Trophoblast cell (in vitro differentiated cells and primary cell): ENCODE measurements around the gene NOTCH3.

Experiments
- DNase-seq, 2 donors: peaks; one replicate each; pipeline ENCODE4 v3.0.0-alpha.2; 2016
- H2AFZ ChIP-seq: 2 replicates; pipeline ENCODE4 v1.6.1; 2013; ENCODE audit warnings: low read length, moderate library complexity, mild to moderate bottlenecking; ENCODE audit not compliant: insufficient read depth, poor library complexity
- H2AK5ac ChIP-seq: 2 replicates; pipeline ENCODE4 v1.6.1; 2013; ENCODE audit warnings: mild to moderate bottlenecking, low read length
- H2BK120ac ChIP-seq: 2 replicates; pipeline ENCODE4 v1.6.1; 2013; ENCODE audit warnings: low read length, mild to moderate bottlenecking, moderate library complexity; ENCODE audit not compliant: insufficient read depth, poor library complexity
- H2BK12ac ChIP-seq: 2 replicates; pipeline ENCODE4 v1.6.1; 2013; ENCODE audit warnings: mild to moderate bottlenecking, low read length, moderate library complexity
- H2BK5ac ChIP-seq: 2 replicates; pipeline ENCODE4 v1.6.1; 2013; ENCODE audit warnings: low read length, low read depth, moderate library complexity, mild to moderate bottlenecking; ENCODE audit not compliant: poor library complexity
- H3K14ac ChIP-seq: 2 replicates; pipeline ENCODE4 v1.6.1; 2013; ENCODE audit warnings: mild to moderate bottlenecking, low read length
- H3K18ac ChIP-seq: 2 replicates; pipeline ENCODE4 v1.6.1; 2013; ENCODE audit warnings: mild to moderate bottlenecking, low read length
- H3K23ac ChIP-seq: 2 replicates; pipeline ENCODE4 v1.6.1; 2013; ENCODE audit warnings: low read length
- H3K27ac ChIP-seq: 2 replicates; pipeline ENCODE4 v1.5.1; 2013; ENCODE audit warnings: low read depth, mild to moderate bottlenecking, inconsistent platforms, low read length, moderate library complexity
- H3K27me3 ChIP-seq: 2 replicates; pipeline ENCODE4 v1.6.1; 2013; ENCODE audit warnings: inconsistent platforms, mild to moderate bottlenecking, low read length, moderate library complexity; ENCODE audit not compliant: insufficient read depth
- H3K36me3 ChIP-seq, 2 experiments: 1 replicate in 1 of 2; 2 replicates in 1 of 2; pipeline ENCODE4 v1.6.1; 2013; ENCODE audit warnings: low read length in 2 of 2, mild to moderate bottlenecking in 2 of 2, moderate library complexity in 1 of 2; ENCODE audit not compliant: insufficient read depth in 2 of 2, control insufficient read depth in 1 of 2
- H3K4ac ChIP-seq: 2 replicates; pipeline ENCODE4 v1.6.1; 2013; ENCODE audit warnings: low read depth, mild to moderate bottlenecking, low read length, moderate library complexity
- H3K4me1 ChIP-seq, 2 experiments: 1 replicate in 1 of 2; 2 replicates in 1 of 2; pipeline ENCODE4 v1.6.1; 2013; ENCODE audit warnings: low read length in 2 of 2, mild to moderate bottlenecking in 2 of 2, moderate library complexity in 1 of 2; ENCODE audit not compliant: insufficient read depth in 2 of 2, control insufficient read depth in 1 of 2
- H3K4me2 ChIP-seq: 2 replicates; pipeline ENCODE4 v1.6.1; 2013; ENCODE audit warnings: inconsistent platforms, mild to moderate bottlenecking, low read length, moderate library complexity
- H3K4me3 ChIP-seq: 2 replicates; pipeline ENCODE4 v1.5.1; 2013; ENCODE audit warnings: mild to moderate bottlenecking, low read depth, low read length, inconsistent platforms
- H3K79me1 ChIP-seq: one replicate; pipeline ENCODE4 v1.6.1; 2013; ENCODE audit warnings: low read length
- H3K79me2 ChIP-seq: 2 replicates; pipeline ENCODE4 v1.6.1; 2013; ENCODE audit warnings: low read length, mild to moderate bottlenecking; ENCODE audit not compliant: control insufficient read depth, insufficient read depth, poor library complexity
- H3K9ac ChIP-seq: 2 replicates; pipeline ENCODE4 v1.6.1; 2013; ENCODE audit warnings: mild to moderate bottlenecking, low read length
- H3K9me3 ChIP-seq: 2 replicates; pipeline ENCODE4 v1.6.1; 2013; ENCODE audit warnings: low read depth, mild to moderate bottlenecking, control low read depth, inconsistent platforms, low read length; ENCODE audit not compliant: insufficient read depth
- H4K12ac ChIP-seq: 2 replicates; pipeline ENCODE4 v1.6.1; 2013; ENCODE audit warnings: low read depth, mild to moderate bottlenecking, low read length, moderate library complexity
- H4K8ac ChIP-seq: 2 replicates; pipeline ENCODE4 v1.6.1; 2013; ENCODE audit warnings: low read depth, mild to moderate bottlenecking, low read length, moderate library complexity
- H4K91ac ChIP-seq: one replicate; pipeline ENCODE4 v1.6.1; 2013; ENCODE audit warnings: low read depth, mild to moderate bottlenecking, low read length, moderate library complexity
- WGBS: extraction: QIAGEN DNeasy Blood & Tissue Kit; methylation state at CpG from one replicate; pipeline ENCODE4 v1.1.7; 2013; ENCODE audit warnings: missing lambda C conversion rate; ENCODE audit not compliant: insufficient read length, insufficient coverage; ENCODE audit errors: extremely low coverage; 5-methylcytosine and 5-hydroxymethylcytosine counted together

Gene NOTCH3

GRCh38 chr19:15177269-15178116, 23.3 kb downstream of the NOTCH3 start:
- H3K79me1 ChIP-seq, result no peaks in the 10 kb centered on the region
- no peak overlapping the region for H3K9ac ChIP-seq
- peaks cover 56 to 57% of the 10 kb centered on the region in 2 experiments for H3K36me3 ChIP-seq
- no peak overlapping the region for H3K23ac ChIP-seq
- H4K8ac ChIP-seq, result no peak overlapping the region
- no peak overlapping the region for H3K4ac ChIP-seq
- H2AK5ac ChIP-seq, result no peak overlapping the region
- no peak overlapping the region for H2BK12ac ChIP-seq
- no peak overlapping the region for H3K27ac ChIP-seq
- no peak overlapping the region for H2BK120ac ChIP-seq
- H3K4me3 ChIP-seq, result no peak overlapping the region
- H3K14ac ChIP-seq, result no peak overlapping the region
- H3K4me1 ChIP-seq, result no peaks in the 10 kb centered on the region
- no peaks in the 10 kb centered on the region for H3K27me3 ChIP-seq
- no peaks in the 10 kb centered on the region for H3K79me2 ChIP-seq
- WGBS, result 100% methylated on average over 1 of the region's 92 CpGs
- no peak overlapping the region for H4K91ac ChIP-seq
- no peak overlapping the region for H2AFZ ChIP-seq
- H3K18ac ChIP-seq, result no peak overlapping the region
- peak overlapping the region; percentile 77 for H3K4me2 ChIP-seq
- H2BK5ac ChIP-seq, result no peak overlapping the region
- peak; percentile 83 to 91 for DNase-seq
- H3K9me3 ChIP-seq, result peaks cover 6% of the 10 kb centered on the region
- no peak overlapping the region for H4K12ac ChIP-seq

DNA sequence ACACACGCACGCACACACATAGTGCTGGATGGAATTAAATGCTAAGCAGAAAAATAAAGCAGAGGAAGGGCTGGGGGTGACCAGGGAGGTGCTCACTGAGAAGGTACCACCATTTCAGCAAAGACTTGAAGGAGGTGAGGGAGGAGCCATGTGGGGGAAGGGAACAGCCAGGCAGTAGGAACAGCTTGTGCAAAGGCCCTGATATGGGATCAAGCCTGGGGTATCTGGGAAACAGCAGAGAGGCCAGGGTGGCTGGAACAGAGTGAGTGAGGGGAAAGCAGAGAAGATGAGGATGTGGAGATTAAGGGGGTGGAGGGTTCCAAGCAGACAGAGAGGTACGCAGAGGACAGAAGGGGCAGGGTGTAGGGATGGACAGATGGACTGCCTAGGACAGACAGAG, 25.2 kb downstream of the NOTCH3 start:
- Histone ChIP-seq H3K4ac (no peak overlapping the region), H2BK5ac (no peak overlapping the region), H4K91ac (no peak overlapping the region), H3K14ac (no peak overlapping the region), H3K23ac (no peak overlapping the region), H3K9me3 (peaks cover 6% of the 10 kb centered on the region), H2AK5ac (no peak overlapping the region), H3K4me3 (no peak overlapping the region), H3K79me1 (no peaks in the 10 kb centered on the region), H3K79me2 (no peaks in the 10 kb centered on the region), H3K4me1 (no peaks in the 10 kb centered on the region), H4K8ac (no peak overlapping the region), H3K18ac (no peak overlapping the region), H2AFZ (no peak overlapping the region), H2BK12ac (no peak overlapping the region), H3K9ac (no peak overlapping the region), H3K27ac (no peak overlapping the region), H3K4me2 (no peak overlapping the region), H3K36me3 (peaks cover 55 to 56% of the 10 kb centered on the region in 2 experiments), H3K27me3 (no peaks in the 10 kb centered on the region), H4K12ac (no peak overlapping the region), H2BK120ac (no peak overlapping the region)
- WGBS, result no CpG with 5 or more reads among the region's 3 CpGs
- DNase-seq, result no peak

GRCh38 chr19:15173746-15174404, 26.9 kb downstream of the NOTCH3 start:
- H2AFZ ChIP-seq, result no peak overlapping the region
- no peak overlapping the region for H3K4me2 ChIP-seq
- H4K91ac ChIP-seq, result no peak overlapping the region
- H4K12ac ChIP-seq, result no peak overlapping the region
- peaks cover 8% of the 10 kb centered on the region for H3K9me3 ChIP-seq
- H3K9ac ChIP-seq, result peak overlapping the region; percentile 35
- H3K79me2 ChIP-seq, result no peaks in the 10 kb centered on the region
- no peak overlapping the region for H3K14ac ChIP-seq
- H3K18ac ChIP-seq, result no peak overlapping the region
- H2AK5ac ChIP-seq, result no peak overlapping the region
- WGBS, result no CpG with 5 or more reads among the region's 37 CpGs
- H3K4ac ChIP-seq, result no peak overlapping the region
- H4K8ac ChIP-seq, result no peak overlapping the region
- H3K23ac ChIP-seq, result no peak overlapping the region
- peak; percentile 45 to 83 for DNase-seq
- H3K4me1 ChIP-seq, result no peaks in the 10 kb centered on the region
- no peak overlapping the region for H2BK120ac ChIP-seq
- H3K27me3 ChIP-seq, result no peaks in the 10 kb centered on the region
- no peak overlapping the region for H3K27ac ChIP-seq
- no peaks in the 10 kb centered on the region for H3K79me1 ChIP-seq
- no peak overlapping the region for H3K4me3 ChIP-seq
- H3K36me3 ChIP-seq, result peaks cover 50 to 52% of the 10 kb centered on the region in 2 experiments
- H2BK12ac ChIP-seq, result no peak overlapping the region
- no peak overlapping the region for H2BK5ac ChIP-seq

- no peak overlapping the region for H3K27ac ChIP-seq
Observed at GRCh38 chr19:15170345-15170744, 30.4 kb downstream of the NOTCH3 start.

More at GRCh38 chr19:15170345-15170744, 30.4 kb downstream of the NOTCH3 start:
- no peak overlapping the region for H2BK5ac ChIP-seq
- H3K14ac ChIP-seq, result no peak overlapping the region
- no peak overlapping the region for H2BK12ac ChIP-seq
- H3K79me2 ChIP-seq, result no peaks in the 10 kb centered on the region
- peaks cover 48 to 58% of the 10 kb centered on the region in 2 experiments for H3K36me3 ChIP-seq
- no peak overlapping the region for H3K4me3 ChIP-seq
- H3K27me3 ChIP-seq, result no peaks in the 10 kb centered on the region
- H3K4me2 ChIP-seq, result no peak overlapping the region
- no peaks in the 10 kb centered on the region for H3K4me1 ChIP-seq
- no peak overlapping the region for H3K9ac ChIP-seq
- no peaks in the 10 kb centered on the region for H3K79me1 ChIP-seq
- peak; percentile 66 to 75 for DNase-seq
- no peak overlapping the region for H4K8ac ChIP-seq
- no peak overlapping the region for H2BK120ac ChIP-seq
- H4K91ac ChIP-seq, result no peak overlapping the region
- no peak overlapping the region for H3K4ac ChIP-seq
- WGBS, result no CpG with 5 or more reads among the region's 32 CpGs
- no peak overlapping the region for H2AFZ ChIP-seq
- no peak overlapping the region for H3K23ac ChIP-seq
- H4K12ac ChIP-seq, result no peak overlapping the region
- H2AK5ac ChIP-seq, result no peak overlapping the region
- H3K18ac ChIP-seq, result no peak overlapping the region
- peaks cover 13% of the 10 kb centered on the region for H3K9me3 ChIP-seq
